Fibroblast of skin of abdomen (primary cell): ENCODE data around the gene MRPL50. TPM values are rescaled to one million over a fixed set of nuclear protein-coding genes. Genes with fewer than 3 reads are reported as not detected.
A peak's percentile ranks its signal among the peaks of the same experiment; 100 is the strongest.

Experiments used
- DNase-seq: peaks from one replicate; pipeline ENCODE4 v3.0.0-alpha.2; 2013
- polyA plus RNA-seq, 2 experiments: library from polyadenylated mRNA; unstranded; fragments of 120-200 nt; gene quantifications; one replicate each; pipeline ENCODE4 v1.2.1, GENCODE V29; 2013; ENCODE audit not compliant: insufficient read length in 2 of 2

MRPL50 gene
- polyA plus RNA-seq (2013, experiment 1 of 2; ENCODE audit: insufficient read length): 10.6 TPM
- 9.7 TPM for polyA plus RNA-seq (2013, experiment 2 of 2; ENCODE audit: insufficient read length)

GRCh38 chr9:101398068-101398929 is at the start of gene MRPL50, which contains the start of gene ZNF189:
Gene MRPL50, minus strand, starts transcription at chr9:101398618. Its CDS starts 26 bp downstream, at chr9:101398592.
Gene ZNF189, plus strand, starts transcription at chr9:101398851. Its CDS starts 306 bp downstream, at chr9:101399157.
- DNase-seq: peak; percentile 99

GRCh38 chr9:101446732-101447131 is 48.3 kb upstream of the MRPL50 start:
- no peak for DNase-seq

- DNase-seq: peak; percentile 15
Measured at GRCh38 chr9:101445353-101446029, 47.1 kb upstream of the MRPL50 start.

- DNase-seq: no peak
Measured at GRCh38 chr9:101443364-101443771, 45.0 kb upstream of the MRPL50 start.

GRCh38 chr9:101442736-101443135 is 44.3 kb upstream of the MRPL50 start:
- DNase-seq: no peak

- DNase-seq: no peak
Measured at GRCh38 chr9:101442318-101442717, 43.9 kb upstream of the MRPL50 start.

- DNase-seq: no peak
Measured at GRCh38 chr9:101440714-101441230, 42.4 kb upstream of the MRPL50 start.

GRCh38 chr9:101438523-101438922 is 40.1 kb upstream of the MRPL50 start:
- DNase-seq: no peak

GRCh38 chr9:101437806-101438232 is 39.4 kb upstream of the MRPL50 start:
- DNase-seq: peak; percentile 8

GRCh38 chr9:101435601-101436079 is 37.2 kb upstream of the MRPL50 start, which contains the start of gene ALDOB:
Gene ALDOB, minus strand, starts transcription at chr9:101435774. Its CDS starts 4,887 bp downstream, at chr9:101430887.
- no peak for DNase-seq

GRCh38 chr9:101434998-101435397 is 36.6 kb upstream of the MRPL50 start:
- no peak for DNase-seq

- DNase-seq: no peak
Measured at GRCh38 chr9:101433229-101433628, 34.8 kb upstream of the MRPL50 start.

- DNase-seq: no peak
Measured at GRCh38 chr9:101432740-101433139, 34.3 kb upstream of the MRPL50 start.

- DNase-seq: no peak
Measured at GRCh38 chr9:101432171-101432570, 33.8 kb upstream of the MRPL50 start.

- no peak for DNase-seq
Measured at GRCh38 chr9:101429736-101430135, 31.3 kb upstream of the MRPL50 start.

- no peak for DNase-seq
Measured at GRCh38 chr9:101428909-101429308, 30.5 kb upstream of the MRPL50 start.

GRCh38 chr9:101427957-101428655 is 29.7 kb upstream of the MRPL50 start:
- no peak for DNase-seq

- no peak for DNase-seq
Measured at GRCh38 chr9:101427358-101427757, 28.9 kb upstream of the MRPL50 start.

GRCh38 chr9:101421653-101422065 is 23.2 kb upstream of the MRPL50 start:
- no peak for DNase-seq

- DNase-seq: no peak
Measured at GRCh38 chr9:101419863-101420262, 21.4 kb upstream of the MRPL50 start.

- DNase-seq: peak; percentile 41
Measured at GRCh38 chr9:101418518-101419430, 20.4 kb upstream of the MRPL50 start.
